H1 (cell line): ENCODE results near the gene MCM8. TPM values are rescaled to one million over a fixed set of nuclear protein-coding genes. Genes with fewer than 3 reads are reported as not detected.

Source experiments
- CTCF ChIA-PET: fragments of 300-600 bp; sonication (Branson Sonifier 250); formaldehyde crosslinking; loops from one replicate; lab custom pipeline; 2021; ENCODE audit not compliant: partially characterized antibody; lab: Charles Lee
- POLR2A ChIA-PET: fragments of 300-600 bp; sonication (Branson Sonifier 250); formaldehyde crosslinking; loops from one replicate; lab custom pipeline; 2021; ENCODE audit warnings: inconsistent platforms; ENCODE audit not compliant: partially characterized antibody; lab: Charles Lee
- DNase-seq, 2 experiments: peaks; one replicate each; pipeline versions ENCODE4 v3.0.0 to v3.0.0-alpha.2; 2010 to 2022; ENCODE audit warnings: low spot score in 2 of 2, low read depth in 1 of 2, mixed read lengths in 1 of 2
- FAIRE-seq: peaks from 2 replicates; lab custom pipeline; 2011; peaks lifted over from hg19 to GRCh38; lab: Jason Lieb, UNC
- H2AFZ ChIP-seq: 2 replicates; pipeline ENCODE4 v1.8.1; 2012; ENCODE audit warnings: low read length, inconsistent platforms
- H2AK5ac ChIP-seq: 2 replicates; pipeline ENCODE4 v1.6.1; 2013; ENCODE audit warnings: low read depth, low read length
- H2BK120ac ChIP-seq: replicated peaks from 2 replicates; pipeline ENCODE3; 2013; ENCODE audit warnings: low read depth, low read length, inconsistent platforms
- H2BK12ac ChIP-seq: 2 replicates; pipeline ENCODE4 v1.6.1; 2013; ENCODE audit warnings: low read depth, low read length
- H2BK15ac ChIP-seq: 2 replicates; pipeline ENCODE4 v1.6.1; 2013; ENCODE audit warnings: low read length
- H2BK20ac ChIP-seq: 2 replicates; pipeline ENCODE4 v1.6.1; 2013; ENCODE audit warnings: low read length
- H2BK5ac ChIP-seq: 2 replicates; pipeline ENCODE4 v1.6.1; 2013; ENCODE audit warnings: low read depth, low read length
- H3K14ac ChIP-seq: 2 replicates; pipeline ENCODE4 v1.6.1; 2013; ENCODE audit warnings: inconsistent platforms; ENCODE audit not compliant: insufficient read length
- H3K18ac ChIP-seq: 2 replicates; pipeline ENCODE4 v1.6.1; 2013; ENCODE audit warnings: low read length; ENCODE audit errors: extremely low read depth
- H3K23ac ChIP-seq: 2 replicates; pipeline ENCODE4 v1.6.1; 2013; ENCODE audit warnings: inconsistent platforms; ENCODE audit not compliant: insufficient read length
- H3K23me2 ChIP-seq: 2 replicates; pipeline ENCODE4 v1.6.1; 2013; ENCODE audit warnings: low read depth, low read length
- H3K27ac ChIP-seq: 2 replicates; pipeline ENCODE4 v1.6.1; 2011; ENCODE audit warnings: low read depth, low read length, inconsistent platforms
- H3K27me3 ChIP-seq, 4 experiments: replicated peaks in 1 of 4; 1 replicate in 1 of 4; 2 replicates in 3 of 4; pipeline versions ENCODE4 v1.6.1 to v1.8.1; 2011 to 2013; ENCODE audit warnings: low read length in 3 of 4, mild to moderate bottlenecking in 3 of 4, inconsistent platforms in 2 of 4, mixed read lengths in 2 of 4, moderate library complexity in 1 of 4; ENCODE audit not compliant: control insufficient read depth in 3 of 4, insufficient read depth in 3 of 4; ENCODE audit errors: extremely low read depth in 1 of 4
- H3K36me3 ChIP-seq, 4 experiments: 2 replicates each; pipeline versions ENCODE4 v1.6.1 to v1.8.1; 2011 to 2013; ENCODE audit warnings: mild to moderate bottlenecking in 4 of 4, low read length in 3 of 4, moderate library complexity in 2 of 4, control low read depth in 1 of 4, inconsistent platforms in 1 of 4; ENCODE audit not compliant: insufficient read depth in 4 of 4, control insufficient read depth in 2 of 4
- H3K4ac ChIP-seq: replicated peaks from 2 replicates; pipeline ENCODE3; 2013; ENCODE audit warnings: low read length, low read depth, mixed read lengths, inconsistent platforms; ENCODE audit not compliant: insufficient read length
- H3K4me1 ChIP-seq, 4 experiments: replicated peaks in 1 of 4; 1 replicate in 1 of 4; 2 replicates in 3 of 4; pipeline versions ENCODE4 v1.6.1 to v1.8.1; 2011 to 2013; ENCODE audit warnings: low read length in 3 of 4, inconsistent platforms in 2 of 4, mixed read lengths in 1 of 4; ENCODE audit not compliant: insufficient read depth in 4 of 4, control insufficient read depth in 3 of 4
- H3K4me2 ChIP-seq, 2 experiments: 2 replicates each; pipeline versions ENCODE4 v1.6.1 to v1.8.1; 2011 to 2013; ENCODE audit warnings: low read depth in 2 of 2, low read length in 2 of 2, control low read depth in 1 of 2, inconsistent platforms in 1 of 2, mild to moderate bottlenecking in 1 of 2; ENCODE audit not compliant: insufficient read depth in 1 of 2
- H3K4me3 ChIP-seq, 4 experiments: fragments of 200-600, 300-600 bp in 1 of 4; sonication (generic), shearing (Covaris generic), sonication (Bioruptor Twin) in 1 of 4; 2 replicates each; pipeline versions ENCODE4 v1.5.1 to v1.8.1; 2011 to 2016; ENCODE audit warnings: low read length in 4 of 4, low read depth in 3 of 4, control low read depth in 2 of 4, inconsistent platforms in 2 of 4, mild to moderate bottlenecking in 2 of 4, mixed read lengths in 1 of 4, moderate library complexity in 1 of 4; ENCODE audit not compliant: insufficient read depth in 2 of 4; ENCODE audit errors: extremely low read depth in 1 of 4
- H3K56ac ChIP-seq: replicated peaks from 2 replicates; pipeline ENCODE3; 2013; ENCODE audit warnings: low read depth, mild to moderate bottlenecking, mixed read lengths, low read length, inconsistent platforms; ENCODE audit not compliant: insufficient read length
- H3K79me1 ChIP-seq: 2 replicates; pipeline ENCODE4 v1.6.1; 2013; ENCODE audit warnings: low read depth, low read length, control low read depth
- H3K79me2 ChIP-seq, 2 experiments: 2 replicates each; pipeline versions ENCODE4 v1.6.1 to v1.8.1; 2012 to 2013; ENCODE audit warnings: low read length in 2 of 2, mild to moderate bottlenecking in 2 of 2, inconsistent platforms in 1 of 2; ENCODE audit not compliant: insufficient read depth in 2 of 2, control insufficient read depth in 1 of 2
- H3K9ac ChIP-seq, 4 experiments: replicated peaks in 1 of 4; 1 replicate in 1 of 4; 2 replicates in 3 of 4; pipeline versions ENCODE4 v1.6.1 to v1.8.1; 2011 to 2013; ENCODE audit warnings: low read depth in 3 of 4, low read length in 3 of 4, control low read depth in 2 of 4, mild to moderate bottlenecking in 2 of 4, moderate library complexity in 2 of 4, inconsistent platforms in 1 of 4; ENCODE audit errors: extremely low read depth in 1 of 4
- H3K9me3 ChIP-seq, 2 experiments: 2 replicates each; pipeline versions ENCODE4 v1.6.1 to v1.8.1; 2012 to 2013; ENCODE audit warnings: mild to moderate bottlenecking in 2 of 2, moderate library complexity in 2 of 2, control low read depth in 1 of 2, inconsistent platforms in 1 of 2, low read depth in 1 of 2, low read length in 1 of 2, mixed read lengths in 1 of 2; ENCODE audit not compliant: insufficient read depth in 2 of 2
- H4K20me1 ChIP-seq, 2 experiments: replicated peaks in 1 of 2; 2 replicates each; pipeline versions ENCODE3 to v1.8.1; 2011 to 2013; ENCODE audit warnings: inconsistent platforms in 2 of 2, low read length in 2 of 2, mild to moderate bottlenecking in 1 of 2; ENCODE audit not compliant: insufficient read depth in 2 of 2, control insufficient read depth in 1 of 2
- H4K5ac ChIP-seq: 2 replicates; pipeline ENCODE4 v1.6.1; 2013; ENCODE audit warnings: low read length, low read depth, mixed read lengths, inconsistent platforms; ENCODE audit not compliant: insufficient read length
- H4K8ac ChIP-seq: 2 replicates; pipeline ENCODE4 v1.8.0; 2013; ENCODE audit warnings: mild to moderate bottlenecking, moderate library complexity, low read length, inconsistent platforms; ENCODE audit not compliant: insufficient read depth; ENCODE audit errors: extremely low read depth
- H4K91ac ChIP-seq: replicated peaks from 2 replicates; pipeline ENCODE3; 2013; ENCODE audit warnings: low read length, mixed read lengths, inconsistent platforms; ENCODE audit not compliant: insufficient read length
- BCL11A ChIP-seq, 2 experiments: IDR thresholded peaks; one replicate each; pipeline ENCODE4 v1.6.1; 2011; ENCODE audit warnings: low read depth in 2 of 2, low read length in 2 of 2, mild to moderate bottlenecking in 2 of 2
- EP300 ChIP-seq, 2 experiments: IDR thresholded peaks; 1 replicate in 1 of 2; 2 replicates in 1 of 2; pipeline ENCODE4 v1.6.1; 2011 to 2012; ENCODE audit warnings: low read depth in 2 of 2, low read length in 2 of 2, mild to moderate bottlenecking in 2 of 2, borderline replicate concordance in 1 of 2, inconsistent platforms in 1 of 2, moderate library complexity in 1 of 2
- EZH2 ChIP-seq: fragments of 200-600 bp; sonication (generic); IDR thresholded peaks from 2 replicates; pipeline ENCODE4 v1.7.1; 2012; ENCODE audit warnings: low read depth, mild to moderate bottlenecking, moderate library complexity, low read length, inconsistent platforms; ENCODE audit not compliant: severe bottlenecking
- FOSL1 ChIP-seq: IDR thresholded peaks from 2 replicates; pipeline ENCODE4 v1.6.1; 2011; ENCODE audit warnings: mild to moderate bottlenecking, low read depth, low read length, moderate library complexity; ENCODE audit not compliant: insufficient read depth
- JUND ChIP-seq: IDR thresholded peaks from 2 replicates; pipeline ENCODE4 v1.6.1; 2011; ENCODE audit warnings: mild to moderate bottlenecking, improper control_type of control experiment, low read length
- RFX5 ChIP-seq: IDR thresholded peaks from 2 replicates; pipeline ENCODE4 v1.6.1; 2011; ENCODE audit warnings: low read depth, low read length, improper control_type of control experiment, borderline replicate concordance
- RNF2 ChIP-seq: fragments of 200-900, 300-1000 bp; sonication (generic); IDR thresholded peaks from 2 replicates; pipeline ENCODE4 v1.7.1; 2016; ENCODE audit warnings: borderline replicate concordance, low read depth, mild to moderate bottlenecking, antibody characterized with exemption, low read length; ENCODE audit not compliant: poor library complexity, severe bottlenecking; ENCODE audit errors: missing control alignments
- RXRA ChIP-seq: IDR thresholded peaks from 2 replicates; pipeline ENCODE4 v1.6.1; 2011; ENCODE audit warnings: low read depth, mild to moderate bottlenecking, low read length, moderate library complexity; ENCODE audit not compliant: insufficient read depth
- SAP30 ChIP-seq: fragments of 300-600 bp; sonication (generic); IDR thresholded peaks from 2 replicates; pipeline ENCODE4 v1.7.1; 2012; ENCODE audit warnings: low read length, moderate library complexity, mild to moderate bottlenecking, inconsistent platforms; ENCODE audit not compliant: insufficient read depth, insufficient replicate concordance
- SP1 ChIP-seq: IDR thresholded peaks from 2 replicates; pipeline ENCODE4 v1.6.1; 2011; ENCODE audit warnings: low read depth, low read length
- SUZ12 ChIP-seq: fragments of 200-600 bp; sonication (generic); IDR thresholded peaks from 2 replicates; pipeline ENCODE4 v1.6.1; 2012; ENCODE audit warnings: mild to moderate bottlenecking, inconsistent platforms, low read length, moderate library complexity, mixed read lengths
- TBP ChIP-seq: IDR thresholded peaks from 2 replicates; pipeline ENCODE4 v1.6.1; 2011; ENCODE audit warnings: low read depth, low read length, improper control_type of control experiment
- ZNF274 ChIP-seq: IDR thresholded peaks from 2 replicates; pipeline ENCODE4 v1.7.0; 2012; ENCODE audit warnings: low read length, borderline replicate concordance; ENCODE audit errors: extremely low read depth
- WGBS, 2 experiments: shearing (Covaris generic) in 1 of 2; methylation state at CpG; one replicate each; pipeline versions ENCODE4 v1.1.6 to v1.1.7; 2013 to 2015; ENCODE audit warnings: low lambda C conversion rate in 2 of 2, mixed read lengths in 2 of 2, inconsistent platforms in 1 of 2, low coverage in 1 of 2, missing lambda C conversion rate in 1 of 2; ENCODE audit not compliant: insufficient replicate concordance in 2 of 2, insufficient coverage in 1 of 2, insufficient read length in 1 of 2; ENCODE audit errors: extremely low coverage in 1 of 2, missing lambda C conversion rate in 1 of 2; 5-methylcytosine and 5-hydroxymethylcytosine counted together
- polyA plus RNA-seq, 7 experiments: library from polyadenylated mRNA; depleted of rRNA in 3 of 7; stranded (reverse) in 5 of 7; unstranded in 2 of 7; fragments of >200 nt in 5 of 7; fragments of 200-250 nt in 2 of 7; gene quantifications; 1 replicate in 5 of 7; 2 replicates in 1 of 7; 4 replicates in 1 of 7; pipeline versions ENCODE4 v1.2.1 to v1.2.3, GENCODE V29; 2011 to 2013; ENCODE audit warnings: missing spikeins in 2 of 7, mixed read lengths in 2 of 7
- total RNA-seq: library from RNA; stranded (reverse); fragmentation: NEBNext Ultra II Directional; extraction: Animal tissue kit (Norgen Biotek cat#: 25700); gene quantifications from 2 replicates; pipeline ENCODE4 v1.2.1, GENCODE V29; 2021

MCM8 gene
- total and polyA plus RNA-seq, 2 of the 8 experiments (the other 6 are each of a cell fraction or from before 2014, with no cell fraction given), result 7.1 to 31.9 TPM

DNA sequence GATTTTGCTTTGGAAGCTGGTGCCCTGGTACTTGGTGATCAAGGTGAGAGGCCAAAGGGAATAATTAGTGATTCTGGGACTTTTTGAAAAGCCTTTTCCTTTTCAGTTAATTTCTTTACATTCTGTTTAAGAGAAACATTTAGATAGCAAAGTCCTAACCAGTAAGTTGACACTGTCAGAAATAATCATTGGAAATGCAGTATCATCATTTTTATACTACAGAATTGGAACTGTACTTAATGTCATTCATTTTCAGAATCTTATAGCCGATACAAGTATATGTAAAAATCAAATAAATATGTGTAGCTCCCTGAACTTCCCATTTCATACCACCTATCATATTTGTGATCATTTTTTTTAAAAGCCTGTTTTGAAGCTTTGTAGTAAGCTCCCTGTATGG, 27.5 kb downstream of the MCM8 start:
- H3K23ac ChIP-seq, result no peak overlapping the region
- no peak overlapping the region for H2BK12ac ChIP-seq
- H3K4me3 ChIP-seq, result no peak overlapping the region
- no peak overlapping the region for H3K14ac ChIP-seq
- H3K27me3 ChIP-seq, result peaks cover 0 to 2% (median 0%) of the 10 kb centered on the region in 4 experiments; a peak in 1 of 7 replicates
- 100% methylated on average over 1 of the region's 1 CpG; no CpG with 5 or more reads in 1 of the 2 experiments for WGBS, 2 experiments
- H2BK20ac ChIP-seq, result no peak overlapping the region
- H2AK5ac ChIP-seq, result no peak overlapping the region
- no peak for DNase-seq
- H3K56ac ChIP-seq, result no peak overlapping the region
- no peak overlapping the region for H4K5ac ChIP-seq
- no peak overlapping the region for H3K27ac ChIP-seq
- H3K18ac ChIP-seq, result no peak overlapping the region
- no peak overlapping the region for H2BK15ac ChIP-seq
- no peak overlapping the region for H3K4ac ChIP-seq
- no peak overlapping the region for H4K8ac ChIP-seq
- no peak overlapping the region for H2AFZ ChIP-seq
- H2BK120ac ChIP-seq, result no peak overlapping the region
- H4K20me1 ChIP-seq, result peaks cover 5 to 12% of the 10 kb centered on the region in 2 experiments
- ChIA-PET POLR2A (interaction anchor here (0.9 to 1.1 kb wide), 2 partner anchors 9 to 10 kb away, joined by 3 read pairs; no protein-coding TSS in a partner anchor), CTCF (interaction anchor here (1.3 kb wide), 1 partner anchor 96 kb away, joined by 3 read pairs; no protein-coding TSS in a partner anchor)
- no peak overlapping the region for H3K4me2 ChIP-seq
- FAIRE-seq, result no peak
- no peak overlapping the region for H4K91ac ChIP-seq
- no peaks in the 10 kb centered on the region for H3K9me3 ChIP-seq
- peaks cover 10 to 40% (median 25%) of the 10 kb centered on the region in 4 experiments for H3K36me3 ChIP-seq
- H3K23me2 ChIP-seq, result no peaks in the 10 kb centered on the region
- H3K9ac ChIP-seq, result no peak overlapping the region
- H3K4me1 ChIP-seq, result no peaks in the 10 kb centered on the region
- no peak overlapping the region for H2BK5ac ChIP-seq
- H3K79me1 ChIP-seq, result no peaks in the 10 kb centered on the region
- no peaks in the 10 kb centered on the region for H3K79me2 ChIP-seq
- TF ChIP-seq BCL11A (IDR thresholded peaks at IDR 0.05; ENCODE audit: low read depth in 2 of 2, low read length in 2 of 2) (no peak), EZH2 (no peak), RXRA (no peak), TBP (no peak), RFX5 (no peak), SP1 (no peak), SUZ12 (no peak), FOSL1 (no peak), RNF2 (no peak), SAP30 (no peak), EP300 (IDR thresholded peaks at IDR 0.05; ENCODE audit: borderline replicate concordance in 1 of 2, low read depth in 2 of 2, low read length in 2 of 2) (no peak), JUND (no peak), ZNF274 (no peak)
